ENCODE data around the gene PDE1C.

The PDE1C gene

DNA sequence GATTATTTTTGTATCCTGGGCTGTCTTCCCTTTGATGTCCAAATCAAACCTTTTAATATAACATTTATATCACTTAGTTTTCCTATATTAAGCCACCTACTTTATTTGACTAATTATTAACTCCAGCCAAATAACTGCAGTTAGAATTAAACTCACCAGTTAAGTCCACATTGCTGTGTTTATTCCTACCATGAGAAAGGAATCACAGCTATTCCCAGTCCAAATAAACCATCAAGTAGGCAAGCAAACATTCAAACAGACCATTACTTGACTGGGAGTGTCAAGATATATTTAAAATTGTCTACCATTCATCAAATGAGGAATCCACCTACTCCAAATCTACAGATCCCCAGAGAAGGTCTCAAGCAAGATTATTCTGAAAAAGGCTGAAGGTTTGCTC is 22.4 kb downstream of the PDE1C start:
- no peaks in the 10 kb centered on the region for H3K36me3 ChIP-seq (ENCODE audit: control insufficient read depth, insufficient read depth, low read length)
- no peaks in the 10 kb centered on the region for H3K27me3 ChIP-seq (ENCODE audit: control insufficient read depth, insufficient read depth, low read length, poor library complexity, severe bottlenecking)
- no peaks in the 10 kb centered on the region for H3K4me1 ChIP-seq (ENCODE audit: control insufficient read depth, insufficient read depth, low read length)
- H3K9me3 ChIP-seq (ENCODE audit: control insufficient read depth, low read length), result no peaks in the 10 kb centered on the region
- H3K4me3 ChIP-seq (ENCODE audit: insufficient read depth, low read depth, low read length), result no peak overlapping the region
- H3K27ac ChIP-seq (ENCODE audit: insufficient read depth, low read depth, low read length, poor library complexity, severe bottlenecking), result no peak overlapping the region

DNA sequence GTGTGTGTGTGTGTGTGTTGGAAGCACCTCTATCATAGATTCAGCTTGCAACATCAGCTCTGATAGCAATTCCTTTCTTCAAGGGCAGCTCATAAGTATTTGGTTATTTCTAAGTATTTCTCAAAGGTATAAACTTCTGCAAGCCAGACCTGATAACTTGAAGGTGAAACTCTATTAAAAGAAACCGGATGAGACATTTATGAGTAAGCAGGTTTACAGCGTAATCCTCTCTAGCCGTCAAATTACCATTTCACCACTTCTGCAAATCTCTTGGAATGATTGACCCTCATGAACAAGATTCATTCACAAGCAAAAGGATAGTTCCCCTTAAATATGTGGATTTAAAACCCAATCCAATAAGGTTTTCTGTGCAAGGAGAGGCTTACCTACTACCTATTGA is 23.1 kb downstream of the PDE1C start:
- no peak overlapping the region for H3K4me3 ChIP-seq (ENCODE audit: insufficient read depth, low read depth, low read length)
- H3K4me1 ChIP-seq (ENCODE audit: control insufficient read depth, insufficient read depth, low read length), result no peaks in the 10 kb centered on the region
- no peaks in the 10 kb centered on the region for H3K27me3 ChIP-seq (ENCODE audit: control insufficient read depth, insufficient read depth, low read length, poor library complexity, severe bottlenecking)
- H3K27ac ChIP-seq (ENCODE audit: insufficient read depth, low read depth, low read length, poor library complexity, severe bottlenecking), result no peak overlapping the region
- H3K36me3 ChIP-seq (ENCODE audit: control insufficient read depth, insufficient read depth, low read length), result no peaks in the 10 kb centered on the region
- WGBS, 2 experiments, result 97% methylated on average over 3 of the region's 3 CpGs
- H3K9me3 ChIP-seq (ENCODE audit: control insufficient read depth, low read length), result no peaks in the 10 kb centered on the region

DNA sequence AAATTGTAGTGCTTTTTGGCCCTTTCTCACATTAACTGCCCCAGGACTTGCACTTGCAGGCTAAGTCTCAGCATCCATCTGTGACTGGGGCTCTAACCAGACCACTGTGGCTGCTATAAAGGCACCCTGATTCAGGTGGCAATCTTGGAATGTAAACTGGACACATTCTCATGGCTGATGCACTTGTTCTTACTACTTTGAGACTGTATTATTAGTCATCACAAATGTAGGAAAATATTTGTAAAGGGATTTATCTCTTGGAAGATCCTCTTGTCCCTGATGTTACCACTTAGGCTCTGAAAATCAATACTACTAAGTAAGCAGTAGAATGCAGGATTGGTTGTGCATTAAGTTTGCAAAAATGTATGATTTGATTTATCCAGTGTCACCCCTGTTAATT is 25.0 kb downstream of the PDE1C start:
- no peak overlapping the region for H3K27ac ChIP-seq (ENCODE audit: insufficient read depth, low read depth, low read length, poor library complexity, severe bottlenecking)
- H3K9me3 ChIP-seq (ENCODE audit: control insufficient read depth, low read length), result no peaks in the 10 kb centered on the region
- no peak overlapping the region for H3K4me3 ChIP-seq (ENCODE audit: insufficient read depth, low read depth, low read length)
- H3K4me1 ChIP-seq (ENCODE audit: control insufficient read depth, insufficient read depth, low read length), result no peaks in the 10 kb centered on the region
- H3K36me3 ChIP-seq (ENCODE audit: control insufficient read depth, insufficient read depth, low read length), result no peaks in the 10 kb centered on the region
- H3K27me3 ChIP-seq (ENCODE audit: control insufficient read depth, insufficient read depth, low read length, poor library complexity, severe bottlenecking), result no peaks in the 10 kb centered on the region

DNA sequence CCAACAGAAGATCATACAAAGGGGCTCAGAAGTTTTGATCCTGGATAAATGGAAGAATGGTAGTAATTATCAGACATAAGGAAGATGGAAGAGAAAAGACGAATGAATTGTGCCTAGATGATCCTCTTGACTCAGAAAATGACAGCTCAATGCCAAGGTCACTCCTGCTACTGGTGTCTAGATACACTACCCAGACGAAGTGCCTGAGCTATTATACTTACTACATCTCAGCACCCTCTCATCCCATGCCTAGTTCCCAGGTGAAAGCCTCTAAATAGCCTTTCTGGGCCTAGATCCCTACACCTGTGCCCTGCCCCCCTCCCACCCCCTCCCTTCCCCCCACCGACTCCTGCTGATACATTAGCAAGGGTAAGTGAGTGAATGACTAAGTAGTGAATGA is 25.5 kb downstream of the PDE1C start:
- no peaks in the 10 kb centered on the region for H3K4me1 ChIP-seq (ENCODE audit: control insufficient read depth, insufficient read depth, low read length)
- H3K27ac ChIP-seq (ENCODE audit: insufficient read depth, low read depth, low read length, poor library complexity, severe bottlenecking), result no peak overlapping the region
- no peaks in the 10 kb centered on the region for H3K36me3 ChIP-seq (ENCODE audit: control insufficient read depth, insufficient read depth, low read length)
- WGBS, 2 experiments, result 80 to 86% methylated on average over 2 of the region's 3 CpGs
- H3K9me3 ChIP-seq (ENCODE audit: control insufficient read depth, low read length), result no peaks in the 10 kb centered on the region
- H3K27me3 ChIP-seq (ENCODE audit: control insufficient read depth, insufficient read depth, low read length, poor library complexity, severe bottlenecking), result no peaks in the 10 kb centered on the region
- no peak overlapping the region for H3K4me3 ChIP-seq (ENCODE audit: insufficient read depth, low read depth, low read length)

DNA sequence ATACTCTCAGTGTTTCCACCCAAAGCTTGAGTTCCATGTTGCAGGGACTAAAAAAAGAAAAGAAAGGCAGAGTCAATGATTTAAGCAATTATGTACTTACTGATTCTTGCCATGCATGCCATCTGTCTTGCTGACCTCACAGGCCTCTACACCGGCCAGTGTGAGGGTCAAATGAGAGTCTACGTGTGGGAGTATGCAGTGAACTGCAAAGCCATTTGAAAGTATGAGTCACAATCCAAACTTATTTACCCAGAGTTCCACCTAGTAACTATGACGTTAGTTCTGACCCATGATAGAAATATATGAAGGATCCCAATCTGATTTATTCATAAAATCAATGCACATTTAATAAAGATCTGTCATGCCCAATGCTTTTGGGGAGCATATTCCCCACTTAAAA is 26.5 kb downstream of the PDE1C start:
- Histone ChIP-seq H3K4me1 (ENCODE audit: control insufficient read depth, insufficient read depth, low read length) (no peaks in the 10 kb centered on the region), H3K27ac (ENCODE audit: insufficient read depth, low read depth, low read length, poor library complexity, severe bottlenecking) (no peak overlapping the region), H3K4me3 (ENCODE audit: insufficient read depth, low read depth, low read length) (no peak overlapping the region), H3K27me3 (ENCODE audit: control insufficient read depth, insufficient read depth, low read length, poor library complexity, severe bottlenecking) (no peaks in the 10 kb centered on the region), H3K9me3 (ENCODE audit: control insufficient read depth, low read length) (no peaks in the 10 kb centered on the region), H3K36me3 (ENCODE audit: control insufficient read depth, insufficient read depth, low read length) (no peaks in the 10 kb centered on the region)
- 93 to 100% methylated on average over 2 to 3 of the region's 3 CpGs for WGBS, 2 experiments

DNA sequence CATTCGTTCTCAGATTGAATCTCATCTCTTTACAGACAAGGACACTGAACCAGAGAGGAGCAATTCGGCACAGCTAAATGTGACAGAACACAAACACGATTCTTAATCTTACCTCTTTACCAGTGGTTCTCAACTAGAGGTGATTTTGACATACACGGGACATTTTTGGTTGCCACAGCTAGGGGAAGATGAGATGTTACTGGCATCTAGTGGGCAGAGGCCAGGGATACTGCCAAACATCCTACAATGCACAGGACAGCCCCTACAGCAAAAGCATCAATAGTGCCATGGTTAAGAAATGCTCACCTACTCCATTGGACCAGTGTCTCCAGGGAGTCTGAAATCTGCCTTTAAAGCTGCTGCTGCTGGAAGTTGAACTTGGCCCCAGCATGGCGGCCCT is 27.3 kb downstream of the PDE1C start:
- Histone ChIP-seq H3K4me3 (ENCODE audit: insufficient read depth, low read depth, low read length) (no peak overlapping the region), H3K36me3 (ENCODE audit: control insufficient read depth, insufficient read depth, low read length) (no peaks in the 10 kb centered on the region), H3K9me3 (ENCODE audit: control insufficient read depth, low read length) (no peaks in the 10 kb centered on the region), H3K27me3 (ENCODE audit: control insufficient read depth, insufficient read depth, low read length, poor library complexity, severe bottlenecking) (no peaks in the 10 kb centered on the region), H3K4me1 (ENCODE audit: control insufficient read depth, insufficient read depth, low read length) (no peaks in the 10 kb centered on the region), H3K27ac (ENCODE audit: insufficient read depth, low read depth, low read length, poor library complexity, severe bottlenecking) (no peak overlapping the region)
- 86 to 95% methylated on average over 5 of the region's 5 CpGs for WGBS, 2 experiments

DNA sequence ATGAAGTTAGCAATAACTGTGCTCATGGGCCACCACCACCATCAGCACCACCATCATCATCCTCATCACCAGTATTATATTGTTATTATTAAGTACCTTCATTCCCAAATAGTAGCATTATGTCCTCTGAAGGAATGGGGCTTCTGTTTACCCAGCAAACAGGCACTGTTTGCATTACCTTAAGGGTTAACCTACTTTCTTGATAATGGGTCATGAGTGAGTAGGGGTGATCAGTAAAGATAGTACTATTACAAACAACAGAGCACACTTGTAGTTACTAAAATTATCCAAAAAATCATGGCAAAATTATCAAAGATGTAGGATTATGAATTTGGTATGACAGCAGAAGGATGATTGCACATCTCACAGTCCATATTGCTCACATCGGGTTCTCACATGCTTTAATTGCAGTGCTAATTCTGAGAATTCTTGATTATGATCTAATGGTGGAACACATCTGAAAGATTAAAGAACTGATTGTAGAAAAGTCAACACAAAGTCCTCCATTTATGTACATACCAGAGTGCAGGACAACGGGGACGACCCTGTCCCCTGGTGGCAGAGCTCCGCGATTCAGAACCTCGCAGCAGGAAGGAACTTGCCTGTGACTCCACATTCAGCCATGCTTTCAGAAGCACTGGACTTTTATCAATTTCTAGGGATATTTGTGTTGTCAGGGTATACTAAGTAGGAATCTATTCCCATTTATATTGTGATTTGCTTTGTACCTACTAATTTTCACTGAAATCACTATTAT is 31.0 kb downstream of the PDE1C start:
- H3K4me3 ChIP-seq (ENCODE audit: insufficient read depth, low read depth, low read length), result no peak overlapping the region
- H3K4me1 ChIP-seq (ENCODE audit: control insufficient read depth, insufficient read depth, low read length), result no peaks in the 10 kb centered on the region
- H3K9me3 ChIP-seq (ENCODE audit: control insufficient read depth, low read length), result no peaks in the 10 kb centered on the region
- H3K27ac ChIP-seq (ENCODE audit: insufficient read depth, low read depth, low read length, poor library complexity, severe bottlenecking), result no peak overlapping the region
- WGBS, 2 experiments, result 79 to 86% methylated on average over 6 of the region's 6 CpGs
- H3K36me3 ChIP-seq (ENCODE audit: control insufficient read depth, insufficient read depth, low read length), result no peaks in the 10 kb centered on the region
- no peaks in the 10 kb centered on the region for H3K27me3 ChIP-seq (ENCODE audit: control insufficient read depth, insufficient read depth, low read length, poor library complexity, severe bottlenecking)

DNA sequence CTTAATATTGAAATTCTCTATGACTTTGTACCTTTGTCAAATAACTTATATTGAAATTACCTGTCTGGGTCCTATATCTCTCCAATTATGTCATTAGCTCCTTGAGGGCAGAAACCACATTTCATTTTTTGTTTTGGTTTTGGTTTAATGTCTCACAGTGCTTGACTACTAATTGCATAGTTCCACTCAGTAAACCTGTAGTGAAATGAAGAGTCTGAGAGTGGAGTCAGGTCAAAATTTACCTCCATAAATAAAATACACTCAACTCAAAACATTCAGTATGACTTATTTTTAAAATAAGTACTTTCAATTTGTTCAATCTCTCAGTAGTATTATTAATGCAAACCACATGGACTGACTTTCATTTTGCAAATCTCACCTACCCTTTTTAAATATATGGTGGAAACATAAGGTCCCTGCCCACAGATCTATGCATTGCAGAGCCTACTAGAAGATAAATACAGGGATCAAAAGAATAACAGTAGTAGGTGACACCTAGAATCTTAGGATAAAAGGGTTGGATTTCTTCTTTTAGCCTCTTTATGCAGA is 32.5 kb downstream of the PDE1C start:
- Histone ChIP-seq H3K27ac (ENCODE audit: insufficient read depth, low read depth, low read length, poor library complexity, severe bottlenecking) (no peak overlapping the region), H3K4me1 (ENCODE audit: control insufficient read depth, insufficient read depth, low read length) (no peaks in the 10 kb centered on the region), H3K4me3 (ENCODE audit: insufficient read depth, low read depth, low read length) (no peak overlapping the region), H3K27me3 (ENCODE audit: control insufficient read depth, insufficient read depth, low read length, poor library complexity, severe bottlenecking) (no peaks in the 10 kb centered on the region), H3K36me3 (ENCODE audit: control insufficient read depth, insufficient read depth, low read length) (no peaks in the 10 kb centered on the region), H3K9me3 (ENCODE audit: control insufficient read depth, low read length) (no peaks in the 10 kb centered on the region)

DNA sequence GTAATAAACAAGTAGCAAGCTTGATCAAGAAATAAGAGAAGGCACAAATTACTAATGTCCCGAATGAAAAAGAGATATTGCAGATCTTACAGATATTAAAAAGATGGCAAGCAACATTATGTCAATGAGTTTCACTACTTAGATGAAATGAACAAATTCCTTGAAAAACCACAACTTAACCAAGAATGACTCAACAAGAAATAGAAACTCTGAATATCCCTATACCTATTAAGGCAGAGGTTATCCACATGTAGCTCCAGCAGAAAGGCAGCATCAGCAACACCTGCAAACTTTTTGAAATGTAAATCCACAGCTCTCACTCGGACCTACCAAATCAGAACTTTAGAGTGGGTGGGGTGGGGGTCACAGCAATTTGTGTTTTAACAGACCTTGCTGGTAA is 33.6 kb downstream of the PDE1C start:
- H3K4me1 ChIP-seq (ENCODE audit: control insufficient read depth, insufficient read depth, low read length), result no peaks in the 10 kb centered on the region
- H3K27ac ChIP-seq (ENCODE audit: insufficient read depth, low read depth, low read length, poor library complexity, severe bottlenecking), result no peak overlapping the region
- H3K4me3 ChIP-seq (ENCODE audit: insufficient read depth, low read depth, low read length), result no peak overlapping the region
- H3K9me3 ChIP-seq (ENCODE audit: control insufficient read depth, low read length), result no peaks in the 10 kb centered on the region
- no peaks in the 10 kb centered on the region for H3K36me3 ChIP-seq (ENCODE audit: control insufficient read depth, insufficient read depth, low read length)
- 86 to 96% methylated on average over 1 to 2 of the region's 2 CpGs for WGBS, 2 experiments
- H3K27me3 ChIP-seq (ENCODE audit: control insufficient read depth, insufficient read depth, low read length, poor library complexity, severe bottlenecking), result no peaks in the 10 kb centered on the region

DNA sequence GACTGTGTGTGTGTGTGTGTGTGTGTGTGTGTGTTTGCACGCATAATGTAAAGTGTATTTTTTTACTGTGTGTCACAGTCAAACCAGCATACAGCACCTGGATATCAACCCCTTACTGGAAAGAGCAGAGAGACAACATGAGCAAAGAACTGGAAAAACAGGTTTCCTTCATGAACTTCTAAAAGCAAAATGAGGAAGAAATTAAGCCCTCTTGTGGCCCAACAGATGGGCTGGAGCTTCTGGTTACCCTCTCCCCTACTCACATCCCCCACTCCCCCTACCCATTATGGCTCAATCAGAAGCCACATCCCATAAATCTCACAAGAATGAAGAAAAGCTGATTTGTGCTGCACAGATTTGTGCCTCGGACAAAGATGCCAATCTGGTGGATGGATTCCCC is 36.2 kb downstream of the PDE1C start:
- Histone ChIP-seq H3K9me3 (ENCODE audit: control insufficient read depth, low read length) (no peaks in the 10 kb centered on the region), H3K4me3 (ENCODE audit: insufficient read depth, low read depth, low read length) (no peak overlapping the region), H3K4me1 (ENCODE audit: control insufficient read depth, insufficient read depth, low read length) (no peaks in the 10 kb centered on the region), H3K27ac (ENCODE audit: insufficient read depth, low read depth, low read length, poor library complexity, severe bottlenecking) (no peak overlapping the region), H3K36me3 (ENCODE audit: control insufficient read depth, insufficient read depth, low read length) (no peaks in the 10 kb centered on the region), H3K27me3 (ENCODE audit: control insufficient read depth, insufficient read depth, low read length, poor library complexity, severe bottlenecking) (no peaks in the 10 kb centered on the region)
- 84 to 98% methylated on average over 2 of the region's 2 CpGs for WGBS, 2 experiments

DNA sequence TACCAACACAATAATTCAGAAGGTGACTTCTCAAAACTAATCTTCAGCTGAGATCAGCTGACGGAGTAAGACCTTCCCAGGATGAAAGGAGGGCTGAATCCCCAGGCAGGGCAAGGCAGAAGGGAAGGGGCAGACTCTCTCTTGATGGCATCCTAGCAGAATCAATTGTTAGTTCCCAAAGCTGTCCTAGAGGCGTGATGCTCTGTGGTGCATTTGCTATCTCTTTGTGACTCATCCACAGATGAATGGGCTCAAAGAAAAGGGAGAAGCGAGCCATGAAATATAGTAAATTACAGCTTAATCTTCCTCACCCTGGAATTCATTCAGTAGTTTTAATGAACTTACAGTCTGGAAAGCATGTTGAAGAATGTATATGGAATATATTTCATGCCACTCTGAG is 37.2 kb downstream of the PDE1C start:
- Histone ChIP-seq H3K4me1 (ENCODE audit: control insufficient read depth, insufficient read depth, low read length) (no peaks in the 10 kb centered on the region), H3K4me3 (ENCODE audit: insufficient read depth, low read depth, low read length) (no peak overlapping the region), H3K27ac (ENCODE audit: insufficient read depth, low read depth, low read length, poor library complexity, severe bottlenecking) (no peak overlapping the region), H3K9me3 (ENCODE audit: control insufficient read depth, low read length) (no peaks in the 10 kb centered on the region), H3K36me3 (ENCODE audit: control insufficient read depth, insufficient read depth, low read length) (no peaks in the 10 kb centered on the region), H3K27me3 (ENCODE audit: control insufficient read depth, insufficient read depth, low read length, poor library complexity, severe bottlenecking) (no peaks in the 10 kb centered on the region)
- WGBS, 2 experiments, result 80 to 96% methylated on average over 2 to 3 of the region's 3 CpGs

Measured in ectodermal cell (in vitro differentiated cells).